Fibroblast of the conjunctiva (primary cell): Measurements from ENCODE around the gene PLEKHF1.
"Not testable (repeated sequence)": the region's sequence is repeated elsewhere in the genome, so short reads cannot be mapped to it uniquely, and the experiment has no call there.

ENCODE experiments used
- DNase-seq: peaks from one replicate; pipeline ENCODE4 v3.0.0-alpha.2; 2010; ENCODE audit warnings: low read depth

PLEKHF1 gene, protein sequence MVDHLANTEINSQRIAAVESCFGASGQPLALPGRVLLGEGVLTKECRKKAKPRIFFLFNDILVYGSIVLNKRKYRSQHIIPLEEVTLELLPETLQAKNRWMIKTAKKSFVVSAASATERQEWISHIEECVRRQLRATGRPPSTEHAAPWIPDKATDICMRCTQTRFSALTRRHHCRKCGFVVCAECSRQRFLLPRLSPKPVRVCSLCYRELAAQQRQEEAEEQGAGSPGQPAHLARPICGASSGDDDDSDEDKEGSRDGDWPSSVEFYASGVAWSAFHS

DNA sequence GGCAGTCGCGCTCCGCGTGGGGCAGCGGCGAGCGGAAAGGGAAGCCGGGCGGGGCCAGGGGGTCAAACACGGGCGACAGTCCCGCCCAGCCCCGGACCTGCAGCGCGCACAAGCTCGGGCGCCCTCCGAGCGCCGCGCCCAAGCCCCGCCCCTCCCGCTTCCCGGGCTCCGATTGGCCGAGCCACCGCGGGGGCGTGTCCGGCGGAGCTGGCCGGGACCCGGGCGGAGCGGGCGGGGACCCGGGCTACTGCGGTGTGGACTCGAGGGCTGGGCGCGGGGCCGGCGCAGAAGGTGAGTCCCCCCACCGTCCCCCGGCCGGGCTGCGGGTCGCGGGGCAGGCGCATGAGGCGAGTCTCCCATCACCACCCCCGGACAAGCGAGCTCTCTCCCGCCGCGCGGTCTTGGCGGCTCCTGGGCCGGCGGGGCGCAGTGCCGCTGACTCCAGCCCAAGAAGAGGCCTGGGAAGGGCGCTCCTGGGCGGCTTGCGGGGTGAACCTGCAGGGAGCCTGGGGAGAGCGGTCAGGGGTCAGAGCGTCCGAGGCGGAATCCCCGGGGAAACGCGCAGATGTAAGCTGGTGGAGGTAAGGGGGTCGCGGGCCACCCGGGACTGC lies at the start of gene PLEKHF1:
Gene PLEKHF1, plus strand, starts transcription at position 247 of the 611 bp plus-strand sequence. CDS start 8,379 bp downstream, outside the sequence.
- no peak for DNase-seq

DNA sequence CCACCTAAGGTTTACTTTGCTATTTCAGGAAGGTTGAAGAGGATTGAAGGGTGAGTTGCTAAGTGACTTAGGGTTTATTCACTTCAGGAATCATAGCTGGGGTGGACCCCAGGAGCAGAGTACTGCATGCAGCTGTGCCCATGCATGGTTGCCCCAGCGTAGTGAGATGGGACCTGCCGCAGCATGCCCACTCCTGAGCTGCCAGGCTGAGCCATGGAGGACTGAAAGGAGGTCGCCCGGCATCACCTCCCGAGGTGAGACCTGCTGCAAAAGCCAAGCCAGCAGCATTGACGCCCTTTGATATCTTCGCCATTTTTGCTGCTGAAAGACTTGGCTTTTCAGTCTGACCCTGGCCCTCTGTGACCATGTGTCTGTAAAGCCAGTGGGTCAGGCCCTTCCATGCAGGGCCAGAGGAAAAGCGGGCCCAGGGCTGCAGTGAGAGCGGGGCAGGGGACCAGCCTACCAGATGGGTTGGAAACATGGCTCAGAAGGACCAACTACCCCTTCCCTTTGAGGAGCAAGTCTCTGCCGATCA lies 49.3 kb upstream of the PLEKHF1 start:
- DNase-seq: no peak

DNA sequence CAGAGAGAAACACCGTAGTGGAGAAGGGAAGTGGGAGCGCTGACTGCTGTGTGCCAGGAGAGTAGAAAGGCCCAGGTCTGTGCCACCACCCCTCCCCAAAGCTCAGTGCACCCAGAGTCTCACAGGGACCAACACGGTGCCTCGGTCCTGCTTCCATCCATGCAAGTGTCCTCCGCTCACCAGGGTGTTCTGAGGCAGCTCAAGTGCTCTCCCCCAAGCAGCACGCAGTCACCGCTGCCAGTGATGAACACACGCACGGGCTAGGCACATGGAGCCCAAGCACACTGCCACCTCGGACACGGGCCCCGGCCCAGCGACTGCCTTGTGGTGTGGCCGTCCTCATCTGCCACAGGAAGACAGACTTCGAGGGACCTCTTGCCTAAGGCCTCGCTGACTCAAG lies 48.7 kb upstream of the PLEKHF1 start:
- no peak for DNase-seq

DNA sequence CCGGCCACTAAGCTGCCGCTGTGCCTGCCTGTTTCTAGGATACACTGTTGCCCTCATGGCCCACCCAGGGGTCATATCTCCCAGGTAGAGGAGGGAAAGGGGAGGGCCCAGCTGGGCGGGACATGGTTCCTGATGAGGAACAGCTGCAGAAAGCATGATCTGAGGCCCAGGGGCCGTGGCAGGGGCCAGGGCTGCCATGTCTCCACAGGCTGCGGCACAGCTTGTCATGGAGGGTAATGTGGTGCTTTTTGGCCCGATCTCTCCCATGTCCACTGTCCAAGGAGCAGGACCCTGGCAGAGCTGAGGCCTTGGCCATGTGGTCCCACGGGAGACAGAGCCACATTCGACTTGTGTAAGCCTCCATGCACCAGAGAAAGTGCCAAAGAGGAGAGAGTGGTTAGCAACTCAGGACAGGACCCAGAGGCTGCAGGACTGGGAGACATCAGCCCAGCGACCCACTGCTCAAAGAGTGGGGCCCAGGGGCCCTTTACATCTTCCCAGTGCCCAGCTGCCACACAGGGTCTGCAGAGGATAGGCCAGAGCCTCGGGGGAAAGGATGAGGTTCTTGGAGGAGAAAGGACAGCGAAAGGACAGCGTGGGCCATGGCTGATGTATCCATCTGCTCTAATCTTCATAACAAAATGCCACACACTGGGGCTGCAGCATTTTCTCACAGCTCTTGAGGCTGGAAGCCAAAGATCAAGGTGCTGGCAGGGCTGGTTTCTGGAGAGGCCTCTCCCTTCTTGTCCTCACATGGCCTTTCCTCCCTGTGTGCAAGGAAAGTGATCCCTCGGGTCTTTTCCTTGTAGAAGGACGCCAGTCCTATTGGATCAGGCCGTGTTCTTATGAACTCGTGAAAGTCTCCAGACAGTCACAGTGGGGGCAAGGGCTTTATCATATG lies 47.6 kb upstream of the PLEKHF1 start:
- no peak for DNase-seq

DNA sequence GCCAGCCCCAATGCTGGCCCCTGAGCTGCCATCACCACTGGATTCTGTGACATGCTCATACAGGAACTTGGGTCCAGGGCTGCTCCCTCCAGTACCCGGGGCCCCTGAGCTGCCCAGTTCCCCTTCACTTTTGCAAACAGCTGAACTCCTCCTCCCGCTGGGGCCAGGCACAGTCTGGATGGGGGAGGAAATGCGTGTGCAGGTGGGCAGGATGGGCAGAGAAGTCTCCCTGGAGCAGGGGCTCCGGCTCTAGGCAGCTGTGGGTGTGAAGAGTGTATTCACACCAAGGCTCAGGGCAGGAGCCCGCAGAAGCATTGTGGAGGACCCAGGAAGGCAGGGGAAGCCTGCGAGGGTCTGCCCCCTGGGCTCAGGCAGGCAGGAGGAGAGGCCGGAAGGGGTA lies 46.8 kb upstream of the PLEKHF1 start:
- no peak for DNase-seq

DNA sequence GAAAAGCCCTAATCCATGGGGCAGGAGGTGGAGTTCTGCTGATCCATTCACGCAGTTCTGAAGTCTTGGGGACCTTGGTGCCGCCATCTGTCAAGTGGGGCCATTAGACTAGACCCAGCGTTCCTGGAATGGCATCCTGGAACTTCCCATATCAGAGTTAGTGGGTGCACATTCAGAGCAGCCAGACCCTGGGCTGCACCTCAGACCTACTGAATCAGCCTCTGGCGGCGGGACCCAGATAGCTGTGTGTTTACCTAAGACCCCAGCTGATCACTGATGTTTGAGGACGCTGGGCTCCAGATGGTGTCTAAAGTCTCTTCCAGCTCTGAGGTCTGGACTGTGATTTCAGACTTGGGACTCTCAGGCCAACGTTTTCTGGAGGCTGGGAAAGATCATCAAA lies 46.4 kb upstream of the PLEKHF1 start:
- DNase-seq: no peak

DNA sequence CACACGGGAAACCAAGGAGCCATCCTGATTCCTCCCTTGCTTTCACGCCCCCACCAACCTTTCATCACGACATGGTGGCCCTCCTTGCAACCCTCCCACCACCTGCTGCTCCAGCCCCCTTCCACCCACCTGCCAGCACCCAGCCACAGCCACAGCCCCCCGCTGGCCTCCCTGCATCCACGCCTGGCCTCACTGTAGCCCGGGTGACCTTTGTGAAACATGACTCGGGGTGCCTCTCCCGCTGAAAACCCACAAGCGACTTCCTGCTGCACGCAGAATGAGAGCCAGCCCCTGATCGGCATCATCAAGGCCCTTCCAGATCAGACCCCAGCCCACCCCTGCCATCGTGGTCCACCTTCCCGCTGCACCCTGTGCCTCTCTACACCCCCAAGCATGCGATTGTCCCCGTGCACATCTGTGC lies 44.3 kb upstream of the PLEKHF1 start:
- no peak for DNase-seq

DNA sequence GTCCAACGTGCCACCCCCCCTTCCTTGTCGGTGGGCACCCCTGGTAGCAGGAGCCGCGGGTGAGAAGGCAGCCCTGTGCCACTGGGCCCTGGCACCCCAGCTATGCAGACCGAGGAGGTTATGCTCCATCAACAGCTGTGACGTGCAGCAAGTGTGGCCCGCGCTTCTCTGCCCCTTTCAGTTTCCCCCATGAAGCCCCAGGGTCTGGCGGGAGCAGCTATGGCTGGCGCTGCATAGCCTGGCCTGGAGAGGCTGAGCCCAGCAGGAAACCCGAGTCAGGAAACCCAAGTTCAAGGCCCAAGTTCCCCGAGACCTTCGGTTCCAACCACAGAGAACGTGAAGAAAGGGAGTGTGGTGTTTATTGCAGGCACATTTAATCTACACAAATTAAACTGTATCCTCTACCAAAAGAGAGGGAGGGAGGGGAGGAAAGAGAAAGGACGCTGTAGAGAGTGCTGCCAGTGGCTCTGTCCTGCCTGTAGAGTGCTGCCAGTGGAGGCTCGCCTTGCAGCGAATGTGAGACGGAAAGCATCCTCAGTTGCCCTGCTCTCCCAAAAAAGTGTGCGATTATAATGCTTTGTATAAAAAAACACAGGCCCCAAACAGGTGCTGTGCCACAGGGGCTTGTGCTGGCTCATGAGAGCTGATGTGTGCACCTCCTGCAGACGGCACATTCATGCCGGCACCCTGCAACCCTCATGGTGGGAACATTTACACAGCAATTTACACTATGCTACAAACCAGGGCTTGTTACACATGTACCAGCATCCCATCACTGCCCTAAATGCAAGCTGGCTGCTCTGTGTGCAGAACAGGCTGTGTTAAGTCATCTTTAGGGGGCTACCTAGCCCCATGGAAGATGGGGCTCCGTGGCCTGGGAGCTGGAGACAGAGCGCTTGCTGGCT lies 42.8 kb upstream of the PLEKHF1 start:
- DNase-seq: no peak

DNA sequence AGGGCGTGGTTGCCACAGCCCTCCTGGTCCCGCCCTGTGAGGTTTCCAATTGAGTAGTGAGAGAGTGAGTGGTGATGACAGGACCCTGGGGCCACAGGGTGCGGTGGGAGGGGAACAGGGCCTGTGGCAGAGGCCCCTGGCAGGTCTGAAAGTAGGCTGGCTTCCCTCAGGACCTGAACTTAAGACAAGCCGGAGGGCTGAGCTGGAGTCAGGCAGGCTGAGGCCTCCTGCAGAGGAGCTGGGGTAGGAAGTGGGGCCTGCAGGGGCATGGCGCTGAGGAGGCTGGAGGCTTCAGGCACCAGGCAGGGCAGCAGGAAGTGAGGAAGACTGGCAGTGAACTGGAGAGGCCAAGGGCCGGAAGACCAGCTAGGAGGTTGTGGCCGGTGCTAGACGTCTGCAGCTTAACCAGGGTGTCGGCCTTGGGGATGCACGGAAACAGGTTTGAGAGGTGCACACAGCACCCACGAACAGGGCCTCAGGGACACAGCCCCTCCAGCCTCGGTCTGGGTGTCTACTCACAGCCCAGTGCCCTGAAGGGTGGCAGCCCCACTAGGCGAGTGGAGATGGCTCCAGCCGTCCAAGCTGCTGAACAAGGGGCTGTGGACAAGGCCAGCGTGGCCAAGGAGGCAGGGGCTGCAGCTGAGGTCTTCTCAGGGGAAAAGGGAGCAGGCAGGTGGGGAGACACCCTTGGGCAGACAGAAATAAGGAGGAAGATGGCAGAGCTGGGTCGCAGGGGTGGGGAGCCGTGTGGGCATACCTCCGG lies 41.4 kb upstream of the PLEKHF1 start:
- DNase-seq: no peak

DNA sequence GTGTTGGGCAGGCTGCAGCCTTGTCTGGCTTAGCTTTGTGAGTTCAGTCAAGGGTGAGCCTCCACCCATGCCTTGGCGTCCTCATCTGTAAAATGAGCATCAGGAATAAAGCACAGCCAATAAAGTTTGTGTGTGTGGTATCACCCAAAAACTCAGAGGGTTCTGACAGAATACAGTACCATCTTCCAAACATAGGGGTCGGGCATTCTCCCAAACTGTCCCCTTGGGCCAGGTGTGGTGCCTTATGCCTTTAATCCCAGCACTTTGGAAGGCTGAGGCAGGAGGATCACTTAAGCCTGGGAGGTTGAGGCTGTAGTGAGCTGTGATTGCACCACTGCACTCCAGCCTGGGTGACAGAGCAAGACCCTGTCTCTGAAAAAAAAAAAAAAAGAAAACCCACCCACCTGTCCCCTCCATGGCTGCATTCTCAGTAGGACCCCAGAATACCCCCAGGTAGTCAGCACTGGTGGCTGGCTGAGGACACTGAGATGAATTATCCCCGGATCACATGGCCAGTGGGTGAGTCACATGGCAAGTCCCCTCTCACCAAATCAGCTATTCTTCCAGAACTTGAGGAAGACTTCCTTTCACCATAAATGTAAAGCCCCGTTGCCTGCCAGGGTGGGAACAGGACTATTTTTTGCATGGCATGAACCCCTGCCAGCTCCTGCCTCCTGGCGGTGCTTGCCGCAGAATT lies 40.6 kb upstream of the PLEKHF1 start:
- DNase-seq: no peak

DNA sequence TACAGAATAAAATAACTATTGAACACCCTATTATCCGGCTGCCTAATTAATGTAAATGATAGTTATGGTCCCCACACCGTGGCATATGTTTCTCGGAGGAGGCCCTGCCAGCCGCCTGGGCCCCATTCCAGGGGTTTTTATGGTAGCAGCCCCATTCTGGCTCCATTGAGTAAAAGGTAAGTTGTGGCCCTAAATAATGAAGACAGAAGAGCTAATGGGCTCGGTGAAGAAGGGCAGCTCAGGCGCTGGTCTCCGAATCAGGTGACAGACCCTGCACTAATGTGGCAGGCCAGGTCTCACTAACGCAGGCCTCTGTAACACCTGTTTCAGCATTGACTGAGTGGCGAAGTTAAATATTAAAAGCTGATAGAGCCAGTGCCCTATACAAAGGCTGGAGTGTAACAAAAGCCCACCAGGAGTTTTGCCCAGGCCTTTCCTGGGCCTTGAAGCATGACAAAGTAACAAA lies 40.0 kb upstream of the PLEKHF1 start:
- no peak for DNase-seq

DNA sequence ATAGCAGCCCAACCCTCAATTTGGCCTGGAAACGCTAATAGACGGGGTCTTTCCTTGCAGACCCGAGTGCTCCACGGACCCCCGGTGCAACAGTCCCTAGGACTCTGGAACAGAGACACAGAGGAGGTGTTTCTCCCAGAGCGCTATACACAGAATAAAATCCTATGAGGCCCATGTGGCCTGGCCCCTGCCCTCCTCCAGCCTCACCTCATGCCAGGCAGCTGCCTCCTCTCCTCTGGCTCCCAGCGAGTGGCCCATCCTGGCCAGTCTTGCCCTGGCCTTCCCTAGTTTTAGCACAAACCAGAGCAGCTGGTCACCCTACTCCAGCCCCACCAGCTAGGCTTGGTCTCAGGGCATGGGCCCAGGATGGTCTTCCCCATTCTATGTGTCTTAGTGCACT lies 38.9 kb upstream of the PLEKHF1 start:
- no peak for DNase-seq

DNA sequence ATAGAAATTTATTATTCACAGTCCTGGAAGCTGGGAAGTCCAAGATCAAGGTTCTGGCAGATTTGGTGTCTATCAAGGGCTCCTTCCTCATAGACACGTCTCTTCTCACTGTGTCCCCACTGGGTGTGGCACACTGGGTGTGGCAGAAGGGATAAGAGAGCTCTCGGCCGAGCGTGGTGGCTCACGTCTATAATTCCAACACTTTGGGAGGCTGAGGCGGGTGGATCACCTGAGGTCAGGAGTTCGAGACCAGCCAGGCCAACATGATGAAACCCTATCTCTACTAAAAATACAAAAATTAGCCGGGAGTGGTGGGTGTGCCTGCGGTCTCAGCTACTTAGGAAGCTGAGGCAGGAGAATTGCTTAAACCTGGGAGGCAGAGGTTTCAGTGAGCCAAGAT lies 38.4 kb upstream of the PLEKHF1 start:
- not testable (repeated sequence) for DNase-seq

DNA sequence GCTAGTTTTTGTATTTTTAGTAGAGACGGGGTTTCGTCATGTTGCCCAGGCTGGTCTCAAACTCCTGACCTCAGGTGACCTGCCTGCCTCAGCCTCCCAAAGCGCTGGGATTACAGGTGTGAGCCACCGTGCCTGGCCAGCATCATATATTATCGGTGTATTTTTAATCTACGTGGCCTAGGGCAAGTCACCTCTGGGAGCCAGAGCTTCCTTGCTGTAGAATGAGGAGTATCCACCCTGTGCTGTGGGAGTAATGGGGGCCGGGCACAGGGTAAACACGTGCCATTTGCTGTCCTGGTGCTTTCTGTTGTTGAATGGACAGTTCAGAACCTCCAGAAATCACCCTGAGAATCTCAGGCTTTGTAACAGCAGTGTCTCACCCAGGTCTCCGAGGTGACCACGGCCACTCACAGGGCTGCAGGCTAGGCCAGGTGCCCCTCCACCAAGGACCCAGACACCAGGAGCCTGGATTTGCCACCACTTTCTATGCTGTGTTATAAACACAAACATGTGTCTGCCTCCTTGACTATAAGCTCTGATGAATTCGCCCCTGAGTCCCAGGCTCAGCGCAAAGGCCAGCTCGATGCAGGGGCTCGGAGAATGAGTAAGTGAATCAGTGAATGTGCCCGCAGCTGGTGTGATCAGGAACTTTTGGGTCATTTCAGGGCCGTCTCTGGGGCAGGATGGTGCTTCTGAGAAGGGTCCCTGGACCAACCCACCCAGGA lies 36.4 kb upstream of the PLEKHF1 start:
- no peak for DNase-seq

DNA sequence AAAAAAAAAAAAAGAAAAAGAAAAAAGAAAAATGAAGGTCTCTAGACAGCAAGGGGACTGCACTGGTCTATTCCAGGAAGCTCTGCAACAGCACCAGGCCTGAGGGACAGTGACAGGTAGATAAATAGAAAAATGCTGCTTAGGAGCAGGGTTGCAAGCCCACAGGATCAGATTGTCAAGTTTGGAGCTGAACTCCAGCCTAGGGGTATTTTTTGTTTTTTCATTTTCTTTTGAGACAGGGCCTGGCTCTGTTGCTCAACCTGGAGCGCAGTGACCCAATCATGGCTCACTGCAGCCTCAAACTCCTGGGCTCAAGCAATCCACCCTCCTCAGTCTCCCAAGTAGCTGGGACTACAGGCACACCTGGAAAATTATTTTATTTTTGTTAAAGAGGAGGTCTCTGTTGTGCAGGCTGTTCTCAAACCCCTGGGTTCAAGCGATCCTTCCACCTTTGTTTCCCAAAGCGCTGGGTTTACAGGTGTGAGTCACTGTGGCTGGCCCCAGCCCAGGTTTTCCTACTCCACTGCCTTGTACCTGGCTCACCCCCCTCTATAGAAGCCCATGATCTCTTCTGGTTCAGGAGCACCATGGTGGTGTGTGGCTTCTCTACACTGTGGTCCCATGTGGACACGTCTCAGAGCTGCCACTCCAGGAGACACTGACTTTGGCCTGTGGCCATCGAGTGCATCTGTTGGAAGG lies 35.3 kb upstream of the PLEKHF1 start:
- DNase-seq: no peak

DNA sequence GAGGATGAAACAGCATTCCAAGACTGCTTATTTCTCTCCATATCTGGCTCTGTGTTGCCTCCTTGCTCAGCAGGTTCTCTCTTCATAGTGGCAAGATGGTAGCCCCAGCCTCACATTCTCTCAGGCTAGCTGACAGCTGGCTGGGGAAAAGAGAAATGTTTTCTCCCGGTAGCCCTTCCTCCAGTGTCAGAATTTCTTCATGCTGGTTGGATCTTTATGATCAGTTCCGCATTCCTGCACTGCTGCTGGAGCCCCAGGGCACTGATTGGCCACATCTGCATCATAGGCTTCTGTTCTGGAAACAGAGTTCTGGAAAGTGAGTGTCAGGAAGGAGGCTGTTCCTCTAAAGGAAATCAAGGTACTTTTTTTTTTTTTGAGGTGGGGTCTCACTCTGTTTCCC lies 34.6 kb upstream of the PLEKHF1 start:
- DNase-seq: no peak

DNA sequence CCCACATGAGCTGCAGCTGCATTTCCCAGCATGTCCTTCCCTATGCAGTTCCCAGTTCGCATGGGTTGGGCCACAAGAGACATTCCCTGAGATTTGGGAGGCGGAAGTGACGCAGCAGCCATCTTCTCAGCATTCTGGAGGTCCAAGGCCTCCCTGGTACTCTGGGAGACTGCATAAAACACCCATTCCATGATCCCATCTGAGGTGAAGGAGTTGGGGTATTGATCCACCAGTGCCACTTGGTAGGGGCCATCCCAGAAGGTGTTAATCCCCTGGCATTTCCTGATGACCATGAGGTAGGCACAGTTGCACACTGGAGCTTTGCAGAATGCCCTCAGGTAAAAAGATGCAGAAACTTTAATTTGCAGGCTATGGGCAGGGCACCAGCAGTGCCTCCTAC lies 33.8 kb upstream of the PLEKHF1 start:
- DNase-seq: no peak

DNA sequence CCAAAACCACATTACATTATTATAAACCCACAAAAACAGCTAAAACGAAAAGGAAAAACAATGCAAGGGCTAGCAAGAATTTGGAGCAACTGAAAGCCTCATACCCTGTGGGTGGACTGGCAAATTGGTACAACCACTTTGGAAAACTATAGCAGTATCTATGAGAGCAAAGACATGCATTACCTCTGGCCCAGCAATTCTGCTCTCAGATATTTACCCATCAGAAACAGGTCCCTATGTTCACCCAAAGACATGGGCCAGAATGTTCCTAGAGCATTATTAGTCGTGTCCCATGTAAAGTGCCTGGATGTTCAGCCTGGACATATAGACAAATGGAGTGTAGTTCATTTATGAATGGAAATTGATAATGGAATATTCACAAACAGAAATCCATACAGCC lies 31.3 kb upstream of the PLEKHF1 start:
- DNase-seq: no peak
